Progenitor cell of endocrine pancreas (in vitro differentiated cells): Measurements from ENCODE around the gene LHFPL6. TPM values are rescaled to one million over a fixed set of nuclear protein-coding genes. Genes with fewer than 3 reads are reported as not detected.

Source experiments
- DNase-seq: peaks from one replicate; pipeline ENCODE4 v3.0.0; 2021; ENCODE audit warnings: low spot score; ENCODE audit not compliant: unreplicated experiment
- H3K27ac Mint-ChIP-seq: 2 replicates; pipeline ENCODE4 v1.8.0; 2021; ENCODE audit warnings: mild to moderate bottlenecking, moderate library complexity, mixed read lengths
- H3K27me3 Mint-ChIP-seq: 2 replicates; pipeline ENCODE4 v1.8.0; 2021; ENCODE audit warnings: mixed read lengths
- H3K36me3 Mint-ChIP-seq: 2 replicates; pipeline ENCODE4 v1.8.0; 2022; ENCODE audit warnings: mixed read lengths; ENCODE audit not compliant: insufficient read depth
- H3K4me1 Mint-ChIP-seq: 2 replicates; pipeline ENCODE4 v1.8.0; 2021; ENCODE audit warnings: low read depth, mixed read lengths
- H3K4me3 Mint-ChIP-seq: 2 replicates; pipeline ENCODE4 v1.8.0; 2021; ENCODE audit warnings: low read depth, mild to moderate bottlenecking, moderate library complexity, mixed read lengths
- H3K9me3 Mint-ChIP-seq: 2 replicates; pipeline ENCODE4 v1.8.0; 2021; ENCODE audit warnings: low read depth, mixed read lengths
- total RNA-seq: library from RNA; stranded (reverse); gene quantifications from 2 replicates; pipeline ENCODE4 v1.2.1, GENCODE V29; 2021
- TF ChIP-seq, protein P1 (sequence below): fragments of 200-600 bp; sonication (generic); IDR thresholded peaks from one replicate; pipeline ENCODE4 v1.5.0; 2021; ENCODE audit warnings: antibody characterized with exemption, mild to moderate bottlenecking; ENCODE audit not compliant: unreplicated experiment

Gene LHFPL6
- total RNA-seq, 1 donor from 2014 or later: 1.0 TPM

DNA sequence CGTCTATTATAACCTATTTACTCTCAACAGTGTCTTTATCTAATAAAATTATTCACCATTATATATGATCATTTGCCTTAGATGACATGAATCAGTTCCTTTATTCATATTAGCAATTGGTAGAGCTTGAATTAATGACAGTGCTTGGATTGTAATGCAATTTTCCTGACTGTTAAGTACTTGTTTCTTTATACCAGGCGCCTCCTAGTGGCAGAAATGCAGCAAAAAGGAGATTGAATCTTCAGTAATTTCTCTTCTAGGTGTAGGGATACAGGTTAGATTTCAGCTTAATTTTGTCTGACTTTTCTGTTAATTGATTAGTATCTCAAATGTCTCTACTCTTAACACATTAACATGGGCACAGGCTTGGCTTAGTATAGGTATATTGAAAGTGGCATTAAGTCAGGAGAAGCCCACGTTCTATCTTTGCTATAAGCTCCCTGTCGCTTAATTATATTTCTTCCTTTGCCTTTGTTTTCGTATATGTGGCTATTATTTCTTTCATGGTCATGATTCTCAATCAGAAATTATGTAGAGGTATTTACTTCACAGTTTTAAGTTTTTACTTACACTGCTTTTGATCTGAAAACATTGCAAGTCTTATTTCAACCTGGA is 9.1 kb upstream of the LHFPL6 start:
- no peak overlapping the region for H3K27ac Mint-ChIP-seq
- DNase-seq: peak; percentile 42
- no peaks in the 10 kb centered on the region for H3K9me3 Mint-ChIP-seq
- H3K4me3 Mint-ChIP-seq: no peak overlapping the region
- peaks cover 23% of the 10 kb centered on the region for H3K27me3 Mint-ChIP-seq
- no peaks in the 10 kb centered on the region for H3K4me1 Mint-ChIP-seq
- TF ChIP-seq, protein P1, sequence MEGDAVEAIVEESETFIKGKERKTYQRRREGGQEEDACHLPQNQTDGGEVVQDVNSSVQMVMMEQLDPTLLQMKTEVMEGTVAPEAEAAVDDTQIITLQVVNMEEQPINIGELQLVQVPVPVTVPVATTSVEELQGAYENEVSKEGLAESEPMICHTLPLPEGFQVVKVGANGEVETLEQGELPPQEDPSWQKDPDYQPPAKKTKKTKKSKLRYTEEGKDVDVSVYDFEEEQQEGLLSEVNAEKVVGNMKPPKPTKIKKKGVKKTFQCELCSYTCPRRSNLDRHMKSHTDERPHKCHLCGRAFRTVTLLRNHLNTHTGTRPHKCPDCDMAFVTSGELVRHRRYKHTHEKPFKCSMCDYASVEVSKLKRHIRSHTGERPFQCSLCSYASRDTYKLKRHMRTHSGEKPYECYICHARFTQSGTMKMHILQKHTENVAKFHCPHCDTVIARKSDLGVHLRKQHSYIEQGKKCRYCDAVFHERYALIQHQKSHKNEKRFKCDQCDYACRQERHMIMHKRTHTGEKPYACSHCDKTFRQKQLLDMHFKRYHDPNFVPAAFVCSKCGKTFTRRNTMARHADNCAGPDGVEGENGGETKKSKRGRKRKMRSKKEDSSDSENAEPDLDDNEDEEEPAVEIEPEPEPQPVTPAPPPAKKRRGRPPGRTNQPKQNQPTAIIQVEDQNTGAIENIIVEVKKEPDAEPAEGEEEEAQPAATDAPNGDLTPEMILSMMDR: peak; percentile 92
- H3K36me3 Mint-ChIP-seq: no peaks in the 10 kb centered on the region

DNA sequence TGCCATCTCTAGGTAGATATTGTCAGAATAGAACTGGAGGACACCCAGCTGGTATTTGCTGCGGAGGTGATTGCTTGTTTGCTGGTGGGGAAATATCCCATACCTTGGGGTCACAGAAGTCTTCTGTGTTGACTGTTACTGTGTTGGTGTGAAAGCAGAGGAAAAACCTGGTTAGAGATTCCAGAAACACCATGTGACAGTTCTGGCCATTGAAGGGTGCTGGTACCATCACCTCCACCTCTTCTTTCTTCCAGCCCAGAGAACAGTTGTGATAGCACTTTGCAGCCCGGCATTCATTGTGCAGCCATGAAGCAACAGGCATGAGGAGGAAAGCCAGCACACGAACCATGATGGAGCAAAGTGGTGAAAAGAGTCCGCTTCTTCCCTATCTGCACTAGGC is 4.9 kb upstream of the LHFPL6 start:
- no peak overlapping the region for H3K27ac Mint-ChIP-seq

DNA sequence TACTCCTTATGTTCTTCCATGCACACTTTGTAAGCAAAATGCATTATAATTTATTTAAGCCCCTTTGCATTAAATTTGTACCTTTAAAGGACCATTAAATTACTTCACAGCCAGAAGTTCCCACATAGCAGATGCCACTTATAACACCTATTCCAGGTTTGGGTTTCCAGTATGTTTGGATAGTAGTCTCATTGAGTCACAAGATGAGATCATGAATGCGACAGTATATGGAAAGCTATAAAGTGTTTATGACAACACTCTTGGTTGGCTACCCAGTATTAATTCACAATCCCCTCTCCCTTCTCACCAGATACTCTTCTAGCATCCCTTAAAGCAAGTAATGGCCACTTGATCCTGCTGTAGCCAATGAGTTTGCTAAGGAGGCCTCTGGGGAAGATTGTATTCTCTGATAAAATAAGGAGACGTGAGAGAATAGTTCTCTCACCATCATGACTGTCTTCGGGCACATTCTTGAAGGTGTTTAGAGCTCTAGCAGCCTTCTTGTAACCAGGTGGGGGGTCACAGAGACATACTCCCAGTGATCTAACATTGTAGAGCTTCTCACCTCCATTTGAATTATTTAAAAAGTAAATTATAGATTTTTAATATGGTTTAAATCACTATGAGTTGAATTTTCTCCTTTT is 2.8 kb upstream of the LHFPL6 start:
- Mint-ChIP-seq H3K9me3 (no peaks in the 10 kb centered on the region), H3K4me1 (peaks cover 8% of the 10 kb centered on the region), H3K36me3 (no peaks in the 10 kb centered on the region), H3K4me3 (no peak overlapping the region), H3K27me3 (peaks cover 64% of the 10 kb centered on the region), H3K27ac (no peak overlapping the region)
- no peak for DNase-seq
- TF ChIP-seq, protein P1: no peak

More for the DNA sequence above, 4.9 kb upstream of the LHFPL6 start:
- TF ChIP-seq, protein P1: no peak
- DNase-seq: no peak
- Mint-ChIP-seq H3K4me3 (no peak overlapping the region), H3K4me1 (peaks cover 2% of the 10 kb centered on the region), H3K36me3 (no peaks in the 10 kb centered on the region), H3K27me3 (peaks cover 51% of the 10 kb centered on the region), H3K9me3 (no peaks in the 10 kb centered on the region)

DNA sequence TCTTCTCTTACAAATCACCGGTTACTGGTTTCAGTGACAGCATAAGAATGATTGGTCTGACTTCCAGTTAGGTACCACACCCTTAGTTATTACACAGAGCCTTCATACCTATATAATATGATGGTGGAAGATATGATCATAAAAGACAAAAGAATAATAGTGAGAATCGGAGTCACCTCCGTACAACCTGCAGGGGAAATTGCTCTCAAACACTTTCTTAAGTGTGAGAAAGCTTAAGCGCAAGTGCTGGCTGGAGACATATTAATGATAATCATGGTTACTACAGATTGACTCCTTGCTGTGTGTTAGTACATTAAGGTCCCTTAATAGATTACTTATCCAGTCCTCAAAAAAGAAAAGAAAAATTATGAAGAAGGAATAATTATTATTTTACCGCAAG is 1.8 kb upstream of the LHFPL6 start:
- Mint-ChIP-seq H3K27ac (no peak overlapping the region), H3K36me3 (no peaks in the 10 kb centered on the region), H3K27me3 (peaks cover 71% of the 10 kb centered on the region), H3K4me1 (peaks cover 8% of the 10 kb centered on the region), H3K4me3 (no peak overlapping the region), H3K9me3 (no peaks in the 10 kb centered on the region)
- TF ChIP-seq, protein P1: no peak
- no peak for DNase-seq

DNA sequence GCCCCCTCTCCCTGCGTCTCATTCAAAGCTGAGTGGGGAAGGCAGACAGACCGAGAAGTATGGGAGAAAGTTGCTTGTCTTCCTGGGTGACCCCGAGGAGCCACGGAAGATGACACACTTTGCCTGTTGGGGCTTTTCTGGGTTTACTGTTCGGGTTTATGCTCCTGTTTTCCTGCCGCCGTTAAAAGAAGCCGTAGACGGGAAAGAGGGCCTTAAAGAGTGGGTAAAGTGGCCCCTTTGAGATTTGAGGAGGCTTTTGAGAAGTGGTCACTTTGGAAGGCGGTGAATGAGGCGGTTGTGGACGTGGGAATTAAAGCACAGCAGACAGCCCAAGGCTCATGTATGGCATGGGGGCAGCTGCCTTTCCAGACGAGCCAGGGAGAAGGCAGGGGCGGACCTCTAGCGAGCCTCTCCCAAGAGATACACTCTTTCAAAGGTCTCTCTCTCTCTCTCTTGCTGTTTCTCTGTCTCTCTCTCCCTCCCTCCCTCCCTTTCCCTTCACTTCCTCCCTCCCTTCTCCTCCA is 493 bp upstream of the LHFPL6 start:
- TF ChIP-seq, protein P1: no peak

More for the DNA sequence above, 493 bp upstream of the LHFPL6 start:
- Mint-ChIP-seq H3K27me3 (peaks cover 70% of the 10 kb centered on the region), H3K36me3 (no peaks in the 10 kb centered on the region), H3K27ac (no peak overlapping the region), H3K9me3 (no peaks in the 10 kb centered on the region), H3K4me3 (peak overlapping the region; percentile 67), H3K4me1 (peaks cover 9% of the 10 kb centered on the region)
- DNase-seq: no peak
